Stomach (tissue), 9 donors: ENCODE results near the gene YPEL2. TPM values are rescaled to one million over a fixed set of nuclear protein-coding genes. Genes with fewer than 3 reads are reported as not detected.

ENCODE experiments used
- DNase-seq, 2 donors: peaks; one replicate each; pipeline versions ENCODE4 v3.0.0 to v3.0.0-alpha.2; 2013 to 2019
- H3K27ac ChIP-seq, 5 donors: fragments of 200-600 bp in 4 of 5; sonication (generic) in 4 of 5; one replicate each; pipeline ENCODE4 v1.5.1; 2013 to 2019; ENCODE audit warnings: mild to moderate bottlenecking in 1 of 5, moderate library complexity in 1 of 5
- H3K27me3 ChIP-seq, 3 donors: fragments of 200-600 bp; sonication (generic); one replicate each; pipeline ENCODE4 v1.5.1; 2017 to 2019; ENCODE audit warnings: mixed run types in 1 of 3
- H3K36me3 ChIP-seq, 4 donors: fragments of 200-600 bp; sonication (generic); 1 replicate in 3 of 4; 2 replicates in 1 of 4; pipeline ENCODE4 v1.5.1; 2016 to 2019
- H3K4me1 ChIP-seq, 4 donors: fragments of 200-600 bp; sonication (generic); one replicate each; pipeline ENCODE4 v1.5.1; 2016 to 2019
- H3K4me3 ChIP-seq, 4 donors: fragments of 200-600 bp; sonication (generic) in 3 of 4; one replicate each; pipeline ENCODE4 v1.5.1; 2016 to 2019; ENCODE audit warnings: mild to moderate bottlenecking in 1 of 4
- H3K9me3 ChIP-seq, 4 donors: fragments of 200-600 bp; sonication (generic); one replicate each; pipeline ENCODE4 v1.5.1; 2016 to 2019
- CTCF ChIP-seq, 7 experiments: fragments of 450-650 bp in 4 of 7; fragments of 200-600 bp in 3 of 7; sonication (generic) in 3 of 7; IDR thresholded peaks; one replicate each; pipeline ENCODE4 v1.5.1; 2016 to 2019; ENCODE audit warnings: antibody characterized with exemption in 7 of 7, control low read depth in 2 of 7, mild to moderate bottlenecking in 1 of 7
- EP300 ChIP-seq: sonication (generic); formaldehyde crosslinking; IDR thresholded peaks from one replicate; pipeline ENCODE4 v1.6.1; 2017; ENCODE audit warnings: antibody characterized with exemption
- POLR2A ChIP-seq, 4 donors: fragments of 450-650 bp; IDR thresholded peaks; one replicate each; pipeline ENCODE4 v1.6.1; 2016; ENCODE audit warnings: antibody characterized with exemption in 4 of 4, control low read depth in 2 of 4, mild to moderate bottlenecking in 1 of 4, moderate library complexity in 1 of 4
- POLR2AphosphoS5 ChIP-seq, 3 donors: sonication (generic); formaldehyde crosslinking; IDR thresholded peaks; one replicate each; pipeline ENCODE4 v1.6.1; 2016; ENCODE audit warnings: antibody characterized with exemption in 3 of 3
- WGBS, 5 donors: extraction: QIAGEN DNeasy Blood & Tissue Kit in 3 of 5; methylation state at CpG; one replicate each; pipeline versions ENCODE4 v1.1.5 to v1.1.7; 2013 to 2018; 5-methylcytosine and 5-hydroxymethylcytosine counted together
- intact Hi-C: fragments of 100-400 bp; cut with DNase I; formaldehyde crosslinking; loops from one replicate; pipeline ENCODE4 v1.15.1; 2023; ENCODE audit warnings: low total_unique reads
- polyA plus RNA-seq, 3 donors: library from polyadenylated mRNA; stranded (reverse); fragments of 200-250 nt; gene quantifications; one replicate each; pipeline ENCODE4 v1.2.3, GENCODE V29; 2013
- total RNA-seq, 5 donors: library from RNA; depleted of rRNA; stranded (reverse); fragments of >200 nt; gene quantifications; one replicate each; pipeline versions ENCODE4 v1.1.0 to v1.2.3, GENCODE V29; 2014 to 2016
- donor health status: healthy with polysubstance abuse.
- donor health status: Bipolar disorder and iron deficiency.
- donor health status: healthy.

Gene YPEL2
- total and polyA plus RNA-seq, 8 donors: 4.4 to 60.8 (median 24.7) TPM

- Histone ChIP-seq H3K27me3 (no peaks in the 10 kb centered on the region), H3K4me3 (no peak overlapping the region), H3K4me1 (peaks cover 48 to 98% (median 75%) of the 10 kb centered on the region in 4 donors), H3K9me3 (no peaks in the 10 kb centered on the region), H3K27ac (peak overlapping the region in 4 of 5 donors; percentile 12 to 63 (median 40)), H3K36me3 (peaks cover 0 to 49% (median 31%) of the 10 kb centered on the region in 4 donors)
- 96 to 100% (median 100%) methylated on average over 1 of the region's 1 CpG for WGBS, 5 donors
- DNase-seq: no peak
- intact Hi-C loops: no loop called here
- TF ChIP-seq POLR2A (IDR thresholded peaks at IDR 0.05): no peak
- TF ChIP-seq POLR2AphosphoS5 (IDR thresholded peaks at IDR 0.05): no peak
- TF ChIP-seq EP300: no peak
- no peak for TF ChIP-seq CTCF (IDR thresholded peaks at IDR 0.05)
Measured at GRCh38 chr17:59357929-59358328, 26.5 kb downstream of the YPEL2 start.

- Histone ChIP-seq H3K27ac (peak overlapping the region in 4 of 5 donors; percentile 43 to 73 (median 60)), H3K27me3 (no peaks in the 10 kb centered on the region), H3K4me1 (peaks cover 62 to 99% (median 81%) of the 10 kb centered on the region in 4 donors), H3K4me3 (no peak overlapping the region), H3K9me3 (no peaks in the 10 kb centered on the region), H3K36me3 (peaks cover 0 to 19% (median 9%) of the 10 kb centered on the region in 4 donors)
- TF ChIP-seq POLR2AphosphoS5 (IDR thresholded peaks at IDR 0.05): no peak
- TF ChIP-seq CTCF (IDR thresholded peaks at IDR 0.05): no peak
- TF ChIP-seq EP300: no peak
- TF ChIP-seq POLR2A (IDR thresholded peaks at IDR 0.05): no peak
- DNase-seq: no peak
- intact Hi-C loops: no loop called here
- WGBS, 5 donors: 66 to 74% (median 71%) methylated on average over 3 of the region's 3 CpGs
Measured at GRCh38 chr17:59361386-59361785, 29.9 kb downstream of the YPEL2 start.

GRCh38 chr17:59361916-59362810 lies 30.7 kb downstream of the YPEL2 start:
- TF ChIP-seq POLR2AphosphoS5 (IDR thresholded peaks at IDR 0.05): peak in 1 of 3 donors; percentile 23
- no peak for TF ChIP-seq EP300
- no peak for TF ChIP-seq POLR2A (IDR thresholded peaks at IDR 0.05)
- no peak for TF ChIP-seq CTCF (IDR thresholded peaks at IDR 0.05)
- H3K27me3 ChIP-seq: no peaks in the 10 kb centered on the region
- H3K36me3 ChIP-seq: peaks cover 0 to 14% (median 3%) of the 10 kb centered on the region in 4 donors
- DNase-seq: peak in 1 of 2 donors; percentile 50
- peak overlapping the region; percentile 43 to 73 (median 55) for H3K27ac ChIP-seq
- H3K4me3 ChIP-seq: no peak overlapping the region
- intact Hi-C loops: no loop called here
- WGBS, 5 donors: 29 to 39% (median 31%) methylated on average over 7 of the region's 7 CpGs
- H3K4me1 ChIP-seq: peaks cover 67 to 100% (median 84%) of the 10 kb centered on the region in 4 donors
- H3K9me3 ChIP-seq: no peaks in the 10 kb centered on the region

- DNase-seq: no peak
- intact Hi-C loops: no loop called here
- Histone ChIP-seq H3K27me3 (no peaks in the 10 kb centered on the region), H3K4me1 (peaks cover 73 to 100% (median 87%) of the 10 kb centered on the region in 4 donors), H3K9me3 (no peaks in the 10 kb centered on the region), H3K27ac (peak overlapping the region; percentile 43 to 73 (median 55)), H3K4me3 (no peak overlapping the region), H3K36me3 (peaks cover 0 to 14% (median 3%) of the 10 kb centered on the region in 4 donors)
- no peak for TF ChIP-seq POLR2AphosphoS5 (IDR thresholded peaks at IDR 0.05)
- TF ChIP-seq CTCF (IDR thresholded peaks at IDR 0.05): no peak
- TF ChIP-seq POLR2A (IDR thresholded peaks at IDR 0.05): no peak
- TF ChIP-seq EP300: no peak
- 49 to 58% (median 53%) methylated on average over 2 of the region's 2 CpGs for WGBS, 5 donors
Measured at GRCh38 chr17:59362811-59363205, 31.4 kb downstream of the YPEL2 start.
